HG03565 (cell line): ENCODE data around the gene NDFIP2.
"Not testable (repeated sequence)": the region's sequence is repeated elsewhere in the genome, so short reads cannot be mapped to it uniquely, and the experiment has no call there.

Source experiments
- ATAC-seq: cut with Tn5 transposase; IDR thresholded peaks from one replicate; pipeline ENCODE4 v1.9.1; 2021; ENCODE audit warnings: mild to moderate bottlenecking, moderate library complexity; ENCODE audit not compliant: unreplicated experiment

Gene NDFIP2

DNA sequence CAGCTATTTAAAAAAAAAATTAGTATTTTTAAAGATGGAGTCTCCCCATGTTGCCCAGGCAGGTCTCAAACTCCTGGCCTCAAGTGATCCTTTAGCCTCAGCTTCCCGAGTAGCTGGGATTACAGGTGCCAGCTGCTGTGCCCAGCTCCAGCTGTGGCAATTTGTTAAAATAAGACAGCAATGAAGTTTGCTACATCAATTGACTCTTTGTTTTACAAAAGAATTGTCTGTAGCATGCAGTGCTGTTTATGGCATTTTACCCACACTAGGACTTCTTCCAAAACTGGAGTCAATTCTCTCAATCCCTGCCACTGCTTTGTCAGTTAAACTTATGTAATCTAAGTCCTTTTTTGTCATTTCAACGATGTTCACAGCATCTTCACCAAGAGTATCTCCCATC is 49.3 kb downstream of the NDFIP2 start:
- ATAC-seq = no peak

- ATAC-seq = no peak
Measured at GRCh38 chr13:79531542-79532254, 50.7 kb downstream of the NDFIP2 start.

GRCh38 chr13:79532576-79532975 is 51.6 kb downstream of the NDFIP2 start:
- ATAC-seq = no peak

GRCh38 chr13:79533781-79534400 is 52.9 kb downstream of the NDFIP2 start:
- no peak for ATAC-seq

DNA sequence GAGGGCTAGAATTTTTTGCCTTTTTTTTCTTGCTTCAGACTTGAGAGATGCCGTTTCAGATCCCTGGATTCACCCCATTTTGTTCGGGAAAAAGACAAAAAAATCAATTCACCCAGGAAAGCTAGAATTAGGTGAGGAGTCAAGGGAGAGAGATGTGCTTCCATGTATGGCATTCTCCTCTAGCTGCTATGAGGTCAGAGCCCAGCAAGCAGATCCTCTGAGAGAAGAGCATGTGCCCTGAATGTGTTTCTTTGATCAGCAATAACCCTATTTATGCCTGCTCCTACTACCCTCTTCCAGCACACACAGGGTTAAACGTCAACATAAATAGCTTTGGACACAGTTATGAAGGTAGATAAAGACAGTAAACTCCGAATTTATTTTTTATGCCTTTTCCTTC is 53.6 kb downstream of the NDFIP2 start:
- ATAC-seq = no peak

DNA sequence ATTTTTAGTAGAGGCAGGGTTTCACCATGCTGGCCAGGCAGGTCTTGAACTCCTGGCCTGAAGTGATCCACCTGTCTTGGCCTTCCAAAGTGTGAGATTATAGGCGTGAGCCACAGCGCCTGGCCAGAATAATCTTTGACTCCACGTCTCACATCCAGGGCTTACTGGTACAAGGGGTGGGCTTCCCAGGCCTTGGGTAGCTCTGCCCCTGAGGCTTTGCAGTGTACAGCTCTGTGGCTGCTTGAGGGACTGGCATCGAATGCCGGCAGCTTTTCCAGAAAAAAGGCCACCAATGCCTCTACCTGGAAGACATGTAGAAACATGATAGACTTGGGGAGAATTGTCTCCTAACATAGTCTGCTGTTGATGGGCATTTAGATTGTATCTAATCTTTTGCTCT is 57.8 kb downstream of the NDFIP2 start:
- no peak for ATAC-seq

- no peak for ATAC-seq
Measured at GRCh38 chr13:79540504-79540903, 59.5 kb downstream of the NDFIP2 start.

DNA sequence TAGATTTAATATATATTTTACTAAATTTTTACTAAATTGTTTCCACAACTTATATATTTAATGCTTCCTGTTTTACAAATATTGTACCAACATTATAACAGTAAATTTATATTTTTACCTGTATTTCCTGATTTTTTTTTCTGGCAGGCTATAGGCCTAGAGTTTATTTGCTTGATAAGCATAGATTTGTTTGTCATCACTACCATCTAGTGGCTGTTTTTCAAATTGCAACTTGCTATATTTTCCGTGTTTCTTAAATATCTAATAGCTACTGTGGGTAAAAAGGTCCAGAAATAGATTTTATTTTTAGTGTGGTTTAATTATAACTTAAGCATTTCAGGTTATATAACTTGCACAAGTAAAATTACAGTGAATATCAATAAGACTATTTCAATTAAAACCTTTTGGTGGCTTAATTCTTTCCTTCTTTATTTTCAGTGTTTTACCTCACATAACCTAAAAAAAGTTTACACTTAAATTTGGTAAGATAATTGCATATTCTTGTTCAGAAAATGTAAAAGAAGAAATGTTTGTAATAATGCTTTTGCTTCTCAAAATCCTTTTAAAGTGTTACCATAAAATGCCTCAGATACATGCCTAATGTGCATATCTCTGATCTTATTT is 60.6 kb downstream of the NDFIP2 start:
- ATAC-seq = peak; percentile 75

DNA sequence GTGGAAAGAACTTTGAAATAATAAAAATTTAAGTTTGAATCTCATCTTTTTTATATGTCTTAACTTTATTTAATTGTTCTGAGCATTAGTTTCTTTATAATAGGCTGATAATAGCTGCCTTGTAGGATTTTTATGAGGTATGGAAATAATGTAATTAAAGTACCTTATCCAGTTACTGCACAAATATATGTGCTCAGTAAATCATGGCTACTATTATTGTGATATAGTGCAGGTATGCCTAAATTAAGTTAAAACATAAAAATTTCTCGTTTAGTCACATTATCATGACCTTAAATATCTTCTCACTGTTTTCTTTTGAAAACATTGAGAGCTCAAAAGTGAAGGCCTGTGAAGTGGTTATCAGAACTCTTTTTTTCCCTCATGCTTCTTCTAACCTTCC is 62.9 kb downstream of the NDFIP2 start:
- no peak for ATAC-seq

DNA sequence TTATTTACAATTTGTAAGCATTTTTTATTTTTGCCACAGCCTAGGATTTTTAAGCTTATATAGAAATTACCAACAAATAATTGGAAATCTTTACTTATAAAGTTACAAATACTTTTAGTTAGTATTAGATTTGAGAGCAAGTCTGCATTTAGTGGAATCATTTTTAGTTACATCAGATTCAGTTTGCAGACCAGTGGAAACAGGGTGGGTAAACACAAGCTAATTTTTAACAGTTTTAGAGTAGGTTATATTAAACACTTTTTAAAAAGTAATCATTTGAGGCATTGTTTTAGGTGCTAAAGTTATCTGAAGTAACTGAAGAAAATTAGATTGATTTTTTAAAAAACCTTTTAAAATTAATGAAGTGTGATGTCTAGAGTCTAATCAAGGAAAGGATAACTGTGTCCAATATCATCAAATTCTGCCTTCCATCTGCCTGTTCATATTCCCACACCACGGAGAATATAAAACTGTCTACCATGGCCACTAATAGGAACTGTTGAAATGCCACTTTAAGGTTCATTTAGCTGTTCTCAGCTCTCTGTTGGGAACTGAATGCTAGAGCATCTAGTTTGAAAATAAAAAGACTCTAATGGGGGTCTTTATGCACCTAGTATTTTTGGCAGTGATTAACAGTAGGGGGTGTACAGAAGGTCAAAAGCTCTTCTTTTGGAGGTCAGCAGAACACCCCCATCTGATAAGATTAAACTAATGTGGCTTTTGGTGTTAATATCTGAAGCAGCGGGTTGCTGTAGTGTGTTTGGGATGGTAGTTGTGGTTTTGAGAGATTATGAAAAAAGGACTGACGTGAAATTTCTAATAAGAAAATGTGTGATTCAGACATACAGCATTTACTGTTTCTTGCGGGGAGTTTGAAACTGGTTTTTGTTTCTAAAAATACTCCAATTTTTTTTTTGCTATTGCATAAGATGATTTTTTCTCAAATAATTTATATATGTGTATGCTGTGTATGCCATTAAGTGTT is 66.5 kb downstream of the NDFIP2 start:
- no peak for ATAC-seq

DNA sequence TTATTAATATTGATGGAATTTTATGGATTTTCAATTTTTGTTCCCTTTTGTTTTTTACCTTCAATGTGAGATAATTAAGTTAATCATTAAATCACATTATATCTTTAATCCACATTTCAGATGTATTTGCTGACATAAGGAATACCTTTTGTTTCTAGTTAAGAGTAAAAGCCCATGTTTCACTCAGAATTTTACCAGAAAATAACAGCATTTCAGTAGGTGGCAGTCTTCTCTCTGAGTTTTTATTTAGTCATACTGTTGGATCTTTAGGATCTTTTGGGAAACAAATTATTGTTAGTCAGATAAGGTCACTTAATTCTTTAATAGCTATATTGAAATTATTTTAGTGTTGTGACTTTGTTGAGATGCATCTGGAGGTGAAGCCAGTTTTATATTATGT is 67.9 kb downstream of the NDFIP2 start:
- ATAC-seq = no peak

GRCh38 chr13:79549355-79550106 is 68.6 kb downstream of the NDFIP2 start:
- no peak for ATAC-seq

- ATAC-seq = no peak
Measured at GRCh38 chr13:79557666-79558065, 76.7 kb downstream of the NDFIP2 start.

DNA sequence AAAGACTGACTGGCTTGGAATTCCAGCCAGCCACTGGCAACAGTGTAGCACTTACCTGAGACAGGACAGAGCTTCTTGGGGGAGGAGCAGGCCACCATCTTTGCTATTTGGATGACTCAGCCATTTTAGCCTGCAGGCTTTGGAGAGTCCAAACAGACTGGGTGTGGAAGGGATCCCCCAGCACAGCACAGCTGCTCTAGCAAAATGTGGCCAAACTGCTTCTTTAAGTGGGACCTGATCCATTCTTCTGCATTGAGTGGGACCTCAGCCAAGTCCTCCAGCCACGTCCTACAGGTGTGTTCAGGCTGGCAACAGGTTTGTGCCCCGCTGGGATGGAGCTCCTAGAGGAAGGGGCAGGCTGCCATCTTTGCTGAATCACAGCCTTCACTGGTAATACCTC is 80.0 kb downstream of the NDFIP2 start:
- no peak for ATAC-seq

GRCh38 chr13:79562557-79562956 is 81.6 kb downstream of the NDFIP2 start:
- ATAC-seq = no peak

- no peak for ATAC-seq
Measured at GRCh38 chr13:79566118-79566517, 85.2 kb downstream of the NDFIP2 start.

DNA sequence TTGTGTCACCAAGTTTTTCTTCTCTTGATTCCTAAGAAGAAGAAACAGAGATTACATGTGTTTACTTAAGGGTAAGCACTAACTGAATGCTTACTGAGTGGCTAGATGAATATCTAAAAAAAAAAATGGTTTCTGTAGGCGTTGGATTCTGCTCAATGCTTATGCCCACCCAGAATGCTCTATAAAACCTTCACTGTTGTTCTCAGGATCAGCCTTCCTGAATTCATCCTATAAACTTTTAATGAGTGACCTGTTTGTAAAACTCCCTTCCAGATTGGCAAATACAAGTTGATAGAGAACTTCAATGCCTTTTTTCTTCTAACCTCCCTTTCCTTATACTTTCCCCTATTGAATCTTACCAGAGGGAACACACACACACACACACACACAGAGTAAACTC is 90.2 kb downstream of the NDFIP2 start:
- no peak for ATAC-seq

- not testable (repeated sequence) for ATAC-seq
Measured at GRCh38 chr13:79573892-79574291, 92.9 kb downstream of the NDFIP2 start.

- no peak for ATAC-seq
Measured at GRCh38 chr13:79581870-79582315, 100.9 kb downstream of the NDFIP2 start.

- ATAC-seq = no peak
Measured at GRCh38 chr13:79582896-79583295, 101.9 kb downstream of the NDFIP2 start.
